HepG2 (cell line): ENCODE measurements around the gene FBXW2. TPM values are rescaled to one million over a fixed set of nuclear protein-coding genes. Genes with fewer than 3 reads are reported as not detected.

Source experiments
- ATAC-seq: fragments of 200-7000 bp; cut with Tn5 transposase; 3 replicates; pipeline ENCODE4 v1.9.1; 2020; ENCODE audit warnings: mild to moderate bottlenecking, moderate library complexity
- BruUV-seq: library from RNA; stranded (reverse); fragments of 400-500 nt; replicated peaks from 2 replicates; lab custom pipeline; 2021; lab: Mats Ljungman, UMichigan
- CTCF ChIA-PET: fragments of 300-600 bp; formaldehyde crosslinking; extraction: SDS; loops from one replicate; lab custom pipeline; 2021; ENCODE audit warnings: low total read pairs, inconsistent platforms, low intra/inter-chr PET ratio; lab: Yijun Ruan, JAX
- POLR2A ChIA-PET: fragments of 350-600 bp; sonication (Branson Sonifier 250); formaldehyde crosslinking; loops from one replicate; lab custom pipeline; 2020; ENCODE audit warnings: antibody characterized with exemption, inconsistent platforms; lab: Yijun Ruan, JAX
- DNase-seq: peaks from one replicate; pipeline ENCODE4 v3.0.0-alpha.2; 2015; ENCODE audit warnings: low spot score
- FAIRE-seq: peaks from 3 replicates; lab custom pipeline; 2011; peaks lifted over from hg19 to GRCh38; lab: Jason Lieb, UNC
- H2AFZ ChIP-seq: one replicate; pipeline ENCODE4 v1.6.1; 2011; ENCODE audit warnings: low read length, inconsistent platforms
- H3K27ac ChIP-seq: fragments of 300-600 bp; 3 replicates; pipeline ENCODE4 v1.8.0; 2011; ENCODE audit warnings: mixed run types, mild to moderate bottlenecking, mixed read lengths, low read length, inconsistent platforms; ENCODE audit not compliant: insufficient read depth; ENCODE audit errors: extremely low read length
- H3K27me3 ChIP-seq, 2 experiments: fragments of 200-600 bp in 1 of 2; 2 replicates in 1 of 2; 3 replicates in 1 of 2; pipeline versions ENCODE4 v1.6.0 to v1.8.0; 2011; ENCODE audit warnings: low read length in 2 of 2, mild to moderate bottlenecking in 2 of 2, moderate library complexity in 2 of 2, inconsistent platforms in 1 of 2; ENCODE audit not compliant: insufficient read depth in 2 of 2, control insufficient read depth in 1 of 2
- H3K36me3 ChIP-seq, 2 experiments: fragments of 200-600 bp in 1 of 2; replicated peaks in 1 of 2; 2 replicates in 1 of 2; 3 replicates in 1 of 2; pipeline versions ENCODE4 v1.5.1 to v1.8.0; 2011; ENCODE audit warnings: low read length in 2 of 2, inconsistent platforms in 1 of 2; ENCODE audit not compliant: insufficient read depth in 2 of 2, control insufficient read depth in 1 of 2
- H3K4me1 ChIP-seq: 2 replicates; pipeline ENCODE4 v1.5.1; 2012; ENCODE audit warnings: low read length, inconsistent platforms; ENCODE audit not compliant: insufficient read depth
- H3K4me2 ChIP-seq: 2 replicates; pipeline ENCODE4 v1.6.0; 2011; ENCODE audit warnings: low read depth, low read length, inconsistent platforms
- H3K4me3 ChIP-seq, 3 experiments: fragments of 200-600 bp in 1 of 3; sonication (generic), shearing (Covaris generic) in 1 of 3; replicated peaks in 1 of 3; 2 replicates each; pipeline ENCODE4 v1.5.1; 2011 to 2016; ENCODE audit warnings: low read length in 3 of 3, inconsistent platforms in 2 of 3, low read depth in 2 of 3, mild to moderate bottlenecking in 2 of 3, control low read depth in 1 of 3, mixed read lengths in 1 of 3; ENCODE audit not compliant: insufficient read depth in 1 of 3
- H3K79me2 ChIP-seq: one replicate; pipeline ENCODE4 v1.6.1; 2011; ENCODE audit warnings: low read length, inconsistent platforms; ENCODE audit not compliant: insufficient read depth
- H3K9ac ChIP-seq: 2 replicates; pipeline ENCODE4 v1.6.0; 2011; ENCODE audit warnings: mild to moderate bottlenecking, low read depth, low read length, inconsistent platforms; ENCODE audit not compliant: insufficient read depth
- H3K9me3 ChIP-seq: 2 replicates; pipeline ENCODE4 v1.5.1; 2012; ENCODE audit warnings: mild to moderate bottlenecking, low read length
- H4K20me1 ChIP-seq: 2 replicates; pipeline ENCODE4 v1.6.0; 2011; ENCODE audit warnings: inconsistent platforms, mild to moderate bottlenecking, low read length, moderate library complexity; ENCODE audit not compliant: insufficient read depth
- HIVEP1 ChIP-seq: sonication (generic); formaldehyde crosslinking; IDR thresholded peaks from 2 replicates; pipeline ENCODE4 v1.4.0; 2020; ENCODE audit warnings: mild to moderate bottlenecking, missing genetic modification reagents
- HMGA1 ChIP-seq: sonication (generic); formaldehyde crosslinking; conservative IDR thresholded peaks from 2 replicates; pipeline ENCODE4 v1.4.0; 2020; ENCODE audit warnings: missing genetic modification reagents
- HOXA5 ChIP-seq: sonication (generic); formaldehyde crosslinking; IDR thresholded peaks from 2 replicates; pipeline ENCODE4 v1.4.0; 2020; ENCODE audit warnings: missing genetic modification reagents
- KAT7 ChIP-seq: IDR thresholded peaks from 2 replicates; pipeline ENCODE4 v1.6.1; 2018; ENCODE audit warnings: borderline replicate concordance, missing compliant biosample characterization
- NR2F2 ChIP-seq: IDR thresholded peaks from 2 replicates; pipeline ENCODE4 v1.6.1; 2012; ENCODE audit warnings: low read depth, inconsistent platforms, borderline replicate concordance
- PCBP1 ChIP-seq: fragments of 200-400 bp; formaldehyde crosslinking; IDR thresholded peaks from 2 replicates; pipeline ENCODE4 v1.6.1; 2017; ENCODE audit warnings: mild to moderate bottlenecking, low read depth, low read length, borderline replicate concordance
- SMAD3 ChIP-seq: sonication (generic); formaldehyde crosslinking; IDR thresholded peaks from 2 replicates; pipeline ENCODE4 v1.4.0; 2020; ENCODE audit warnings: missing genetic modification reagents
- ZNF207 ChIP-seq: fragments of 450-650 bp; IDR thresholded peaks from 2 replicates; pipeline ENCODE4 v1.6.1; 2016; ENCODE audit warnings: antibody characterized with exemption, borderline replicate concordance
- ZNF333 ChIP-seq: sonication (generic); formaldehyde crosslinking; IDR thresholded peaks from 2 replicates; pipeline ENCODE4 v1.4.0; 2020; ENCODE audit warnings: mild to moderate bottlenecking, missing genetic modification reagents, borderline replicate concordance
- ZNF749 ChIP-seq: sonication (generic); formaldehyde crosslinking; IDR thresholded peaks from 2 replicates; pipeline ENCODE4 v1.8.0; 2022; ENCODE audit warnings: mild to moderate bottlenecking, missing genetic modification reagents, moderate library complexity, borderline replicate concordance
- ZSCAN21 ChIP-seq: sonication (generic); formaldehyde crosslinking; IDR thresholded peaks from 2 replicates; pipeline ENCODE4 v1.8.0; 2022; ENCODE audit warnings: mild to moderate bottlenecking, missing genetic modification reagents, moderate library complexity, borderline replicate concordance
- in situ Hi-C: cut with HindIII; loops from 2 replicates; pipeline ENCODE4 v1.10.0; 2017; ENCODE audit warnings: low pct_unique_long_range_greater_than_20kb; ENCODE audit not compliant: extremely low pct_ligation_motif_present
- intact Hi-C: fragments of 100-400 bp; cut with micrococcal nuclease; formaldehyde crosslinking; loops from one replicate; pipeline ENCODE4 v1.10.0; 2022; ENCODE audit not compliant: unreplicated experiment
- polyA plus RNA-seq, 8 experiments: library from polyadenylated mRNA; depleted of rRNA in 3 of 8; stranded (reverse) in 7 of 8; unstranded in 1 of 8; fragments of >200 nt; fragmentation: Illumina TruSeq in 4 of 8; extraction: Trizol in 4 of 8; gene quantifications; 2 replicates each; pipeline versions ENCODE4 v1.2.1 to v1.2.3, GENCODE V29; 2011 to 2016; ENCODE audit warnings: low read depth in 4 of 8, missing spikeins in 1 of 8, mixed read lengths in 1 of 8; ENCODE audit not compliant: insufficient read depth in 1 of 8
- total RNA-seq, 5 experiments: library from RNA; depleted of rRNA; stranded (reverse); fragments of >200 nt; fragmentation: Illumina TruSeq; extraction: Trizol; gene quantifications; 2 replicates each; pipeline ENCODE4 v1.2.3, GENCODE V29; 2016; ENCODE audit warnings: low read depth in 1 of 5
- TF ChIP-seq, protein P1 (sequence below): sonication (generic); formaldehyde crosslinking; IDR thresholded peaks from 2 replicates; pipeline ENCODE4 v1.4.0; 2020; ENCODE audit warnings: missing genetic modification reagents, borderline replicate concordance
- TF ChIP-seq, protein P2 (sequence below): sonication (generic); IDR thresholded peaks from 2 replicates; pipeline ENCODE4 v1.6.1; 2016; ENCODE audit warnings: low read depth, borderline replicate concordance
- TF ChIP-seq, protein P3 (sequence below): sonication (generic); formaldehyde crosslinking; IDR thresholded peaks from 2 replicates; pipeline ENCODE4 v1.8.1; 2022; ENCODE audit warnings: low read depth, mild to moderate bottlenecking, missing genetic modification reagents
- TF ChIP-seq, protein P4 (sequence below): fragments of 450-650 bp; IDR thresholded peaks from 2 replicates; pipeline ENCODE4 v1.6.1; 2017

The FBXW2 gene
- total and polyA plus RNA-seq, 2 of the 13 experiments (the other 11 are each of a cell fraction or from before 2014, with no cell fraction given): 35.4 to 43.1 TPM

DNA sequence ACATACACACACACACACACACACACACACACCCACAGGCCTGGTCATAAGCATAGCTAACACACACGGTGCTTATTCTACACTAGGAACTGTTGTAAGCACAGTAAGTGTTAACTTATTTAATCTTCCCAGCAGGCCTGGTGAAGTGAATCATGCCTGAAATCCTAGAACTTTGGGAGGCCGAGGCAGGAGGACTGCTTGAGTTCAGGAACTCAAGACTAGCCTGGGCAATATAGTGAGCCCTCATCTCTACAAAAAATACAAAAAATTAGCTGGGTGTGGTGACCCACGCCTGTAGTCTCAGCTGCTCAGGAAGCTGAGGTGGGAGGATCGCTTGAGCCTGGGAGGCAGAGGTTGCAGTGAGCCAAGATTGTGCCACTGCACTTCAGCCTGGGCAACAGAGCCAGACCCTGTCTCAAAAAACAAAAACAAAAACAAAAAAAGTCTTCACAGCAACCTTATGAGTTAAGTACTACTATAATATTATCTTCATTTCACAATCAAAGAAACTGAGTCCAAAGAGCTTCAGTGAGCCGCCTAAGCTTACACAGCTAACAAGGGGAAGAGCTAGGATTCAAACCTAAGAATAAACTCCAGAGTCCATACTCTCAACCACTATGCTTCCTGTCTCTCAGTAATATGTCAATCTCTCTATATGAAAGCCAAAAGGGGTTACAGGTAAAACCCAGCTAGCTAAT lies 81.2 kb downstream of the FBXW2 start (continued):
- TF ChIP-seq, protein P1, sequence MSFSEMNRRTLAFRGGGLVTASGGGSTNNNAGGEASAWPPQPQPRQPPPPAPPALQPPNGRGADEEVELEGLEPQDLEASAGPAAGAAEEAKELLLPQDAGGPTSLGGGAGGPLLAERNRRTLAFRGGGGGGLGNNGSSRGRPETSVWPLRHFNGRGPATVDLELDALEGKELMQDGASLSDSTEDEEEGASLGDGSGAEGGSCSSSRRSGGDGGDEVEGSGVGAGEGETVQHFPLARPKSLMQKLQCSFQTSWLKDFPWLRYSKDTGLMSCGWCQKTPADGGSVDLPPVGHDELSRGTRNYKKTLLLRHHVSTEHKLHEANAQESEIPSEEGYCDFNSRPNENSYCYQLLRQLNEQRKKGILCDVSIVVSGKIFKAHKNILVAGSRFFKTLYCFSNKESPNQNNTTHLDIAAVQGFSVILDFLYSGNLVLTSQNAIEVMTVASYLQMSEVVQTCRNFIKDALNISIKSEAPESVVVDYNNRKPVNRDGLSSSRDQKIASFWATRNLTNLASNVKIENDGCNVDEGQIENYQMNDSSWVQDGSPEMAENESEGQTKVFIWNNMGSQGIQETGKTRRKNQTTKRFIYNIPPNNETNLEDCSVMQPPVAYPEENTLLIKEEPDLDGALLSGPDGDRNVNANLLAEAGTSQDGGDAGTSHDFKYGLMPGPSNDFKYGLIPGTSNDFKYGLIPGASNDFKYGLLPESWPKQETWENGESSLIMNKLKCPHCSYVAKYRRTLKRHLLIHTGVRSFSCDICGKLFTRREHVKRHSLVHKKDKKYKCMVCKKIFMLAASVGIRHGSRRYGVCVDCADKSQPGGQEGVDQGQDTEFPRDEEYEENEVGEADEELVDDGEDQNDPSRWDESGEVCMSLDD: 0 out of 2 replicates have a peak, but pooled peaks have one; percentile 30
- TF ChIP-seq ZNF207: no peak
- TF ChIP-seq, protein P2, sequence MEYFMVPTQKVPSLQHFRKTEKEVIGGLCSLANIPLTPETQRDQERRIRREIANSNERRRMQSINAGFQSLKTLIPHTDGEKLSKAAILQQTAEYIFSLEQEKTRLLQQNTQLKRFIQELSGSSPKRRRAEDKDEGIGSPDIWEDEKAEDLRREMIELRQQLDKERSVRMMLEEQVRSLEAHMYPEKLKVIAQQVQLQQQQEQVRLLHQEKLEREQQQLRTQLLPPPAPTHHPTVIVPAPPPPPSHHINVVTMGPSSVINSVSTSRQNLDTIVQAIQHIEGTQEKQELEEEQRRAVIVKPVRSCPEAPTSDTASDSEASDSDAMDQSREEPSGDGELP: no peak
- no peak for TF ChIP-seq HOXA5 (CRISPR knock-in tag)
- no peak for TF ChIP-seq ZSCAN21 (CRISPR knock-in tag)
- 0 out of 2 replicates have a peak, but pooled peaks have one; percentile 22 for TF ChIP-seq SMAD3 (CRISPR knock-in tag)
- TF ChIP-seq ZNF749: no peak

DNA sequence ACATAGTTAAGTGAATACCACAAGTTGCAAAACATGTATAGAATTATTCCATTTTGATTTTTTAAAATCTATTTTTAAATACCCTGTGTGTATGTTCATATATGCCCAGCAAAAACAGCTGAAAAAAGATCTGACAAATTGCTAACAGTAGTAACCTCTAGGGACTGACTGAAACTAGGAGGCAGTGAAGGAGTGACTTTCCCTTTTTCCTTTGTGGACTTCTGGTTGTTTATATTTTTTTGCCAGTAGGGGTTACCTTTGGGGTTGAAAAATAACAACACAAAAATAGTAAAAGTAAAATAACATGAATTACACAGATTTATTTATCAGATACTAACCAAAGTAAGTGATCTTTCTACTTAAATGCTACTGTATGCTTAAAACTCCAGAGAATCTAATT lies 81.9 kb downstream of the FBXW2 start:
- CTCF ChIA-PET: no interaction called here
- TF ChIP-seq NR2F2 (no peak), HIVEP1 (CRISPR knock-in tag) (no peak), HMGA1 (no peak), ZNF333 (CRISPR knock-in tag) (no peak), KAT7 (no peak), PCBP1 (no peak)
- TF ChIP-seq, protein P3, sequence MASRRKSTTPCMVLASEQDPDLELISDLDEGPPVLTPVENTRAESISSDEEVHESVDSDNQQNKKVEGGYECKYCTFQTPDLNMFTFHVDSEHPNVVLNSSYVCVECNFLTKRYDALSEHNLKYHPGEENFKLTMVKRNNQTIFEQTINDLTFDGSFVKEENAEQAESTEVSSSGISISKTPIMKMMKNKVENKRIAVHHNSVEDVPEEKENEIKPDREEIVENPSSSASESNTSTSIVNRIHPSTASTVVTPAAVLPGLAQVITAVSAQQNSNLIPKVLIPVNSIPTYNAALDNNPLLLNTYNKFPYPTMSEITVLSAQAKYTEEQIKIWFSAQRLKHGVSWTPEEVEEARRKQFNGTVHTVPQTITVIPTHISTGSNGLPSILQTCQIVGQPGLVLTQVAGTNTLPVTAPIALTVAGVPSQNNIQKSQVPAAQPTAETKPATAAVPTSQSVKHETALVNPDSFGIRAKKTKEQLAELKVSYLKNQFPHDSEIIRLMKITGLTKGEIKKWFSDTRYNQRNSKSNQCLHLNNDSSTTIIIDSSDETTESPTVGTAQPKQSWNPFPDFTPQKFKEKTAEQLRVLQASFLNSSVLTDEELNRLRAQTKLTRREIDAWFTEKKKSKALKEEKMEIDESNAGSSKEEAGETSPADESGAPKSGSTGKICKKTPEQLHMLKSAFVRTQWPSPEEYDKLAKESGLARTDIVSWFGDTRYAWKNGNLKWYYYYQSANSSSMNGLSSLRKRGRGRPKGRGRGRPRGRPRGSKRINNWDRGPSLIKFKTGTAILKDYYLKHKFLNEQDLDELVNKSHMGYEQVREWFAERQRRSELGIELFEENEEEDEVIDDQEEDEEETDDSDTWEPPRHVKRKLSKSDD (CRISPR knock-in tag): no peak
- TF ChIP-seq, protein P4, sequence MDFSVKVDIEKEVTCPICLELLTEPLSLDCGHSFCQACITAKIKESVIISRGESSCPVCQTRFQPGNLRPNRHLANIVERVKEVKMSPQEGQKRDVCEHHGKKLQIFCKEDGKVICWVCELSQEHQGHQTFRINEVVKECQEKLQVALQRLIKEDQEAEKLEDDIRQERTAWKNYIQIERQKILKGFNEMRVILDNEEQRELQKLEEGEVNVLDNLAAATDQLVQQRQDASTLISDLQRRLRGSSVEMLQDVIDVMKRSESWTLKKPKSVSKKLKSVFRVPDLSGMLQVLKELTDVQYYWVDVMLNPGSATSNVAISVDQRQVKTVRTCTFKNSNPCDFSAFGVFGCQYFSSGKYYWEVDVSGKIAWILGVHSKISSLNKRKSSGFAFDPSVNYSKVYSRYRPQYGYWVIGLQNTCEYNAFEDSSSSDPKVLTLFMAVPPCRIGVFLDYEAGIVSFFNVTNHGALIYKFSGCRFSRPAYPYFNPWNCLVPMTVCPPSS: no peak

More for the DNA sequence above, 81.9 kb downstream of the FBXW2 start:
- H3K27ac ChIP-seq: peak overlapping the region; percentile 75
- POLR2A ChIA-PET: interaction anchor here (1.2 to 4.3 kb wide), 3 partner anchors 12 to 85 kb away, joined by 3 to 37 read pairs (median 3); no protein-coding TSS in a partner anchor
- in situ Hi-C loops (loop anchor here (5.0 kb wide), 1 partner anchor 74 kb away; no protein-coding TSS in a partner anchor), intact Hi-C loops (loop anchor here (2.0 kb wide), 1 partner anchor 93 kb away; no protein-coding TSS in a partner anchor)
- no peaks in the 10 kb centered on the region for H4K20me1 ChIP-seq
- BruUV-seq: no TSS peak
- DNase-seq (no peak), ATAC-seq (no peak), FAIRE-seq (no peak)
- H3K4me3 ChIP-seq: peak overlapping the region in 2 of 3 experiments; percentile 79 to 89; a peak in 3 of 6 replicates
- peaks cover 72% of the 10 kb centered on the region for H3K4me1 ChIP-seq
- H2AFZ ChIP-seq: no peak overlapping the region
- H3K4me2 ChIP-seq: peak overlapping the region; percentile 95
- H3K9me3 ChIP-seq: no peaks in the 10 kb centered on the region
- no peak overlapping the region; the same call in 1 of the 2 replicates for H3K9ac ChIP-seq
- no peaks in the 10 kb centered on the region for H3K27me3 ChIP-seq
- peaks cover 34% of the 10 kb centered on the region for H3K79me2 ChIP-seq
- no peaks in the 10 kb centered on the region for H3K36me3 ChIP-seq
